GM12878 (cell line): ENCODE data around the gene TARBP2. TPM values are rescaled to one million over a fixed set of nuclear protein-coding genes. Genes with fewer than 3 reads are reported as not detected.

ENCODE experiments used
- ATAC-seq: fragments of 200-7000 bp; cut with Tn5 transposase; 3 replicates; pipeline ENCODE4 v1.9.1; 2020; ENCODE audit warnings: mild to moderate bottlenecking, moderate library complexity
- BruUV-seq: library from RNA; stranded (reverse); fragments of 400-500 nt; replicated peaks from 2 replicates; lab custom pipeline; 2021; lab: Mats Ljungman, UMichigan
- CTCF ChIA-PET: fragments of 300-600 bp; sonication (Branson Sonifier 250); formaldehyde crosslinking; extraction: SDS; loops from one replicate; lab custom pipeline; 2021; ENCODE audit warnings: inconsistent platforms; lab: Yijun Ruan, JAX
- POLR2A ChIA-PET: fragments of 350-600 bp; formaldehyde crosslinking; extraction: SDS; loops from one replicate; lab custom pipeline; 2021; ENCODE audit warnings: inconsistent platforms; lab: Charles Lee
- RAD21 ChIA-PET: fragments of 300-600 bp; sonication (Branson Sonifier 250); formaldehyde crosslinking; loops from one replicate; lab custom pipeline; 2023; ENCODE audit warnings: antibody characterized with exemption; ENCODE audit not compliant: unreplicated experiment; lab: Charles Lee
- SMC1A ChIA-PET: fragments of 300-600 bp; sonication (Branson Sonifier 250); formaldehyde crosslinking; loops from one replicate; lab custom pipeline; 2023; ENCODE audit not compliant: unreplicated experiment, uncharacterized antibody; lab: Charles Lee
- DNase-seq: peaks from one replicate; pipeline ENCODE4 v3.0.0-alpha.2; 2011; ENCODE audit warnings: low read depth, low spot score
- FAIRE-seq: peaks from 3 replicates; lab custom pipeline; 2011; peaks lifted over from hg19 to GRCh38; lab: Jason Lieb, UNC
- H2AFZ ChIP-seq: 2 replicates; pipeline ENCODE4 v1.6.0; 2011; ENCODE audit warnings: low read depth, low read length, control low read depth; ENCODE audit not compliant: control insufficient read depth
- H3K27ac ChIP-seq: 2 replicates; pipeline ENCODE4 v1.5.1; 2011; ENCODE audit warnings: control low read depth; ENCODE audit not compliant: control insufficient read depth, insufficient read depth
- H3K27me3 ChIP-seq, 2 experiments: replicated peaks in 1 of 2; 2 replicates each; pipeline versions ENCODE4 v1.6.0 to v1.6.1; 2011; ENCODE audit warnings: low read length in 1 of 2; ENCODE audit not compliant: control insufficient read depth in 2 of 2, insufficient read depth in 2 of 2
- H3K36me3 ChIP-seq, 2 experiments: 2 replicates each; pipeline ENCODE4 v1.5.1; 2011; ENCODE audit warnings: low read length in 1 of 2; ENCODE audit not compliant: control insufficient read depth in 2 of 2, insufficient read depth in 2 of 2
- H3K4me1 ChIP-seq: 2 replicates; pipeline ENCODE4 v1.6.1; 2011; ENCODE audit warnings: mild to moderate bottlenecking, low read length, moderate library complexity, mixed read lengths; ENCODE audit not compliant: control insufficient read depth, insufficient read depth
- H3K4me2 ChIP-seq: 2 replicates; pipeline ENCODE4 v1.6.0; 2011; ENCODE audit warnings: control low read depth; ENCODE audit not compliant: control insufficient read depth, insufficient read depth
- H3K4me3 ChIP-seq: fragments of 200-600 bp; sonication (generic); 2 replicates; pipeline ENCODE4 v1.5.1; 2016
- H3K79me2 ChIP-seq: 2 replicates; pipeline ENCODE4 v1.6.0; 2011; ENCODE audit warnings: low read length; ENCODE audit not compliant: control insufficient read depth, insufficient read depth
- H3K9ac ChIP-seq: 2 replicates; pipeline ENCODE4 v1.8.0; 2011; ENCODE audit warnings: low read length, control low read depth, mixed read lengths; ENCODE audit not compliant: control insufficient read depth, insufficient read depth
- H3K9me3 ChIP-seq: replicated peaks from 3 replicates; pipeline ENCODE4 v1.5.1; 2011; ENCODE audit warnings: mild to moderate bottlenecking, low read length; ENCODE audit not compliant: control insufficient read depth, insufficient read depth
- H4K20me1 ChIP-seq: 2 replicates; pipeline ENCODE4 v1.6.0; 2011; ENCODE audit not compliant: control insufficient read depth, insufficient read depth
- CHD1 ChIP-seq: IDR thresholded peaks from 2 replicates; pipeline ENCODE4 v1.6.1; 2012; ENCODE audit warnings: low read depth, low read length, improper control_type of control experiment
- CHD4 ChIP-seq: fragments of 200-600 bp; sonication (generic); IDR thresholded peaks from 2 replicates; pipeline ENCODE4 v1.6.1; 2016; ENCODE audit warnings: mild to moderate bottlenecking
- EZH2 ChIP-seq: IDR thresholded peaks from 2 replicates; pipeline ENCODE4 v1.6.1; 2012; ENCODE audit warnings: low read depth, mild to moderate bottlenecking, control low read depth, inconsistent platforms, low read length, borderline replicate concordance; ENCODE audit not compliant: control insufficient read depth
- IRF4 ChIP-seq: IDR thresholded peaks from 2 replicates; pipeline ENCODE4 v1.6.1; 2011; ENCODE audit warnings: low read depth, low read length
- MEF2A ChIP-seq: IDR thresholded peaks from 2 replicates; pipeline ENCODE4 v1.6.1; 2011; ENCODE audit warnings: low read depth, mild to moderate bottlenecking, low read length, moderate library complexity; ENCODE audit not compliant: insufficient read depth
- MTA2 ChIP-seq: fragments of 450-650 bp; IDR thresholded peaks from 2 replicates; pipeline ENCODE4 v1.6.1; 2016; ENCODE audit warnings: low read depth, mild to moderate bottlenecking, moderate library complexity
- MXI1 ChIP-seq: fragments of 150-350 bp; IDR thresholded peaks from 2 replicates; pipeline ENCODE4 v1.6.1; 2011; ENCODE audit warnings: low read depth, mild to moderate bottlenecking, inconsistent platforms, low read length, improper control_type of control experiment
- NFYA ChIP-seq: IDR thresholded peaks from 2 replicates; pipeline ENCODE4 v1.6.1; 2011; ENCODE audit warnings: low read depth, mild to moderate bottlenecking, low read length, improper control_type of control experiment, borderline replicate concordance
- NRF1 ChIP-seq: conservative IDR thresholded peaks from 2 replicates; pipeline ENCODE4 v1.6.1; 2011; ENCODE audit warnings: mild to moderate bottlenecking, low read depth, low read length, improper control_type of control experiment
- SREBF2 ChIP-seq: IDR thresholded peaks from 2 replicates; pipeline ENCODE4 v1.6.1; 2012; ENCODE audit warnings: mild to moderate bottlenecking, low read length
- SUPT20H ChIP-seq: IDR thresholded peaks from 2 replicates; pipeline ENCODE4 v1.6.1; 2011; ENCODE audit warnings: low read depth, mild to moderate bottlenecking, low read length, moderate library complexity, borderline replicate concordance; ENCODE audit not compliant: control insufficient read depth
- TBL1XR1 ChIP-seq: IDR thresholded peaks from 2 replicates; pipeline ENCODE4 v1.6.1; 2012; ENCODE audit warnings: low read depth, low read length, improper control_type of control experiment
- ZBED1 ChIP-seq: IDR thresholded peaks from 2 replicates; pipeline ENCODE4 v1.6.1; 2016; ENCODE audit warnings: borderline replicate concordance
- ZNF384 ChIP-seq: IDR thresholded peaks from 2 replicates; pipeline ENCODE4 v1.6.1; 2012; ENCODE audit warnings: low read depth, mild to moderate bottlenecking, low read length, improper control_type of control experiment, borderline replicate concordance
- ZSCAN29 ChIP-seq: fragments of 450-650 bp; IDR thresholded peaks from 2 replicates; pipeline ENCODE4 v1.6.1; 2017; ENCODE audit warnings: mild to moderate bottlenecking, moderate library complexity
- ZZZ3 ChIP-seq: IDR thresholded peaks from 2 replicates; pipeline ENCODE4 v1.6.1; 2011; ENCODE audit warnings: low read depth; ENCODE audit not compliant: control insufficient read depth, insufficient read length
- WGBS: methylation state at CpG from one replicate; pipeline ENCODE4 v1.1.6; 2016; ENCODE audit warnings: low lambda C conversion rate; ENCODE audit not compliant: insufficient replicate concordance, insufficient coverage; ENCODE audit errors: missing lambda C conversion rate; 5-methylcytosine and 5-hydroxymethylcytosine counted together
- in situ Hi-C: fragments of 300-500 bp; cut with MboI; formaldehyde crosslinking; loops from 9 replicates; pipeline ENCODE4 v1.14.3; 2018; ENCODE audit warnings: mixed read lengths
- intact Hi-C: fragments of 100-400 bp; cut with micrococcal nuclease; formaldehyde crosslinking; loops from one replicate; pipeline ENCODE4 v1.14.2; 2022; ENCODE audit not compliant: unreplicated experiment
- polyA plus RNA-seq, 11 experiments: library from polyadenylated mRNA; depleted of rRNA in 4 of 11; unstranded in 6 of 11; stranded (reverse) in 5 of 11; fragments of >200 nt; fragmentation: Nextera tagmentation in 4 of 11; fragmentation: Illumina TruSeq in 1 of 11; extraction: Ambion mirVana in 4 of 11; extraction: Trizol in 1 of 11; gene quantifications; 1 replicate in 1 of 11; 2 replicates in 10 of 11; pipeline versions ENCODE4 v1.2.1 to v1.2.3, GENCODE V29; 2011 to 2016; ENCODE audit warnings: inconsistent platforms in 2 of 11, missing spikeins in 2 of 11, low read depth in 1 of 11
- total RNA-seq, 4 experiments: library from RNA; depleted of rRNA in 3 of 4; stranded (reverse); fragments of >200 nt in 3 of 4; fragmentation: Illumina TruSeq in 1 of 4; extraction: Trizol in 1 of 4; gene quantifications; 2 replicates each; pipeline versions ENCODE4 v1.2.1 to v1.2.3, GENCODE V29; 2013 to 2021
- TF ChIP-seq, protein P1 (sequence below): fragments of 450-650 bp; IDR thresholded peaks from 2 replicates; pipeline ENCODE4 v1.6.1; 2016; ENCODE audit warnings: mild to moderate bottlenecking
- TF ChIP-seq, protein P2 (sequence below): fragments of 450-650 bp; IDR thresholded peaks from 2 replicates; pipeline ENCODE4 v1.6.1; 2018; ENCODE audit warnings: mild to moderate bottlenecking, low read depth, moderate library complexity; ENCODE audit not compliant: partially characterized antibody
- TF ChIP-seq, protein P3 (sequence below): fragments of 450-650 bp; IDR thresholded peaks from 2 replicates; pipeline ENCODE4 v1.6.1; 2017; ENCODE audit warnings: mild to moderate bottlenecking

Gene TARBP2
- total and polyA plus RNA-seq, 10 of the 15 experiments (the other 5 are each of a cell fraction or from before 2014, with no cell fraction given), result 5.5 to 60.1 (median 36.8) TPM

DNA sequence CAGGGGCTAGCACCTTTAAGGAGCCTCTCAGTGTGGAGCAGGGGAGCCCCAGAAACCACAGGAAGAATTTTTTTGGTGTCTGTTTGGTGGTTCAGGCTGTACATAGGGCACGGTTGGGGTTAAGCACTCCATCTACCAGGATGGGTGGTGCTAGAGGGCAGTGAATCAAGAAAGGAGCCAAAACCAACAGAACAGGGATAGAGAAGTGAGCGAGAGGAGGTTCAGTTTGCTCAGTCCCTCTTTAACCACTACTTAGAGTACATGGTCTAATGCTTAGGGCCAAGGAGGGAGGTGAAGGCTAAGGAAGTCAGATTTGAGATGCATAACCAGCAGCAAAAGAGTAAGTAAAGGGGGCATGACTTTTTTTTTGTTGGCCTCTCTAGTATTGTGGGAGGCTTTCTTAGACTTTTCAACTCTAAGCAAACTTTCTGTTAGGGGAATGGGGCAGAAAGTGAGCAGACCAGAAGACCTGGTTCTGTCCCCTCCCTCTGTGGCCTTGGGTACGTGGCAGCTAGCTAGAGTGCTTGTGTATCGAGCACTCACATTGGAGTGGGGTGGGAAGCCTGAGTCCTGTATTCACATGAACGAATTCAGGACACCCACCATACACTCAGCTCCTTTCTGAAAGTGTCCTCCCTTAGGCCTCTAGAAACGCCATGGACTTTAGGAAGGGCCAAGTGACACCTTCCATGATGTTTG lies 12.8 kb downstream of the TARBP2 start:
- no peaks in the 10 kb centered on the region for H3K4me1 ChIP-seq
- no peaks in the 10 kb centered on the region for H3K79me2 ChIP-seq
- intact Hi-C loops, result no loop called here
- H3K36me3 ChIP-seq, result peaks cover 11 to 21% of the 10 kb centered on the region in 2 experiments; a peak in 3 of 4 replicates
- ATAC-seq, result no peak
- BruUV-seq, result no TSS peak
- no peak overlapping the region for H3K4me2 ChIP-seq
- POLR2A ChIA-PET, result no interaction called here
- H3K9me3 ChIP-seq, result no peaks in the 10 kb centered on the region
- CTCF ChIA-PET, result interaction anchor here (1.1 to 1.3 kb wide), 4 partner anchors 30 to 489 kb away, joined by 3 to 9 read pairs (median 6); no protein-coding TSS in a partner anchor
- DNase-seq, result no peak
- SMC1A ChIA-PET, result interaction anchor here (1.4 kb wide), 1 partner anchor 37 kb away, joined by 3 read pairs; no protein-coding TSS in a partner anchor
- H3K27ac ChIP-seq, result no peak overlapping the region
- 87% methylated on average over 6 of the region's 6 CpGs for WGBS
- RAD21 ChIA-PET, result no interaction called here
- FAIRE-seq, result no peak
- H3K9ac ChIP-seq, result no peak overlapping the region
- no peaks in the 10 kb centered on the region for H3K27me3 ChIP-seq
- no peaks in the 10 kb centered on the region for H4K20me1 ChIP-seq
- in situ Hi-C loops, result no loop called here
- no peak overlapping the region for H2AFZ ChIP-seq
- no peak overlapping the region for H3K4me3 ChIP-seq
- TF ChIP-seq, protein P1, sequence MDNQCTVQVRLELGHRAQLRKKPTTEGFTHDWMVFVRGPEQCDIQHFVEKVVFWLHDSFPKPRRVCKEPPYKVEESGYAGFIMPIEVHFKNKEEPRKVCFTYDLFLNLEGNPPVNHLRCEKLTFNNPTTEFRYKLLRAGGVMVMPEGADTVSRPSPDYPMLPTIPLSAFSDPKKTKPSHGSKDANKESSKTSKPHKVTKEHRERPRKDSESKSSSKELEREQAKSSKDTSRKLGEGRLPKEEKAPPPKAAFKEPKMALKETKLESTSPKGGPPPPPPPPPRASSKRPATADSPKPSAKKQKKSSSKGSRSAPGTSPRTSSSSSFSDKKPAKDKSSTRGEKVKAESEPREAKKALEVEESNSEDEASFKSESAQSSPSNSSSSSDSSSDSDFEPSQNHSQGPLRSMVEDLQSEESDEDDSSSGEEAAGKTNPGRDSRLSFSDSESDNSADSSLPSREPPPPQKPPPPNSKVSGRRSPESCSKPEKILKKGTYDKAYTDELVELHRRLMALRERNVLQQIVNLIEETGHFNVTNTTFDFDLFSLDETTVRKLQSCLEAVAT, result no peak
- TF ChIP-seq EZH2, result no peak
- TF ChIP-seq, protein P2, sequence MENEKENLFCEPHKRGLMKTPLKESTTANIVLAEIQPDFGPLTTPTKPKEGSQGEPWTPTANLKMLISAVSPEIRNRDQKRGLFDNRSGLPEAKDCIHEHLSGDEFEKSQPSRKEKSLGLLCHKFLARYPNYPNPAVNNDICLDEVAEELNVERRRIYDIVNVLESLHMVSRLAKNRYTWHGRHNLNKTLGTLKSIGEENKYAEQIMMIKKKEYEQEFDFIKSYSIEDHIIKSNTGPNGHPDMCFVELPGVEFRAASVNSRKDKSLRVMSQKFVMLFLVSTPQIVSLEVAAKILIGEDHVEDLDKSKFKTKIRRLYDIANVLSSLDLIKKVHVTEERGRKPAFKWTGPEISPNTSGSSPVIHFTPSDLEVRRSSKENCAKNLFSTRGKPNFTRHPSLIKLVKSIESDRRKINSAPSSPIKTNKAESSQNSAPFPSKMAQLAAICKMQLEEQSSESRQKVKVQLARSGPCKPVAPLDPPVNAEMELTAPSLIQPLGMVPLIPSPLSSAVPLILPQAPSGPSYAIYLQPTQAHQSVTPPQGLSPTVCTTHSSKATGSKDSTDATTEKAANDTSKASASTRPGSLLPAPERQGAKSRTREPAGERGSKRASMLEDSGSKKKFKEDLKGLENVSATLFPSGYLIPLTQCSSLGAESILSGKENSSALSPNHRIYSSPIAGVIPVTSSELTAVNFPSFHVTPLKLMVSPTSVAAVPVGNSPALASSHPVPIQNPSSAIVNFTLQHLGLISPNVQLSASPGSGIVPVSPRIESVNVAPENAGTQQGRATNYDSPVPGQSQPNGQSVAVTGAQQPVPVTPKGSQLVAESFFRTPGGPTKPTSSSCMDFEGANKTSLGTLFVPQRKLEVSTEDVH, result no peak
- TF ChIP-seq ZNF384, result no peak
- no peak for TF ChIP-seq TBL1XR1
- TF ChIP-seq ZZZ3, result no peak
- TF ChIP-seq IRF4, result no peak
- TF ChIP-seq NRF1, result no peak
- TF ChIP-seq MEF2A, result no peak
- TF ChIP-seq SREBF2, result no peak
- no peak for TF ChIP-seq ZSCAN29
- TF ChIP-seq, protein P3, sequence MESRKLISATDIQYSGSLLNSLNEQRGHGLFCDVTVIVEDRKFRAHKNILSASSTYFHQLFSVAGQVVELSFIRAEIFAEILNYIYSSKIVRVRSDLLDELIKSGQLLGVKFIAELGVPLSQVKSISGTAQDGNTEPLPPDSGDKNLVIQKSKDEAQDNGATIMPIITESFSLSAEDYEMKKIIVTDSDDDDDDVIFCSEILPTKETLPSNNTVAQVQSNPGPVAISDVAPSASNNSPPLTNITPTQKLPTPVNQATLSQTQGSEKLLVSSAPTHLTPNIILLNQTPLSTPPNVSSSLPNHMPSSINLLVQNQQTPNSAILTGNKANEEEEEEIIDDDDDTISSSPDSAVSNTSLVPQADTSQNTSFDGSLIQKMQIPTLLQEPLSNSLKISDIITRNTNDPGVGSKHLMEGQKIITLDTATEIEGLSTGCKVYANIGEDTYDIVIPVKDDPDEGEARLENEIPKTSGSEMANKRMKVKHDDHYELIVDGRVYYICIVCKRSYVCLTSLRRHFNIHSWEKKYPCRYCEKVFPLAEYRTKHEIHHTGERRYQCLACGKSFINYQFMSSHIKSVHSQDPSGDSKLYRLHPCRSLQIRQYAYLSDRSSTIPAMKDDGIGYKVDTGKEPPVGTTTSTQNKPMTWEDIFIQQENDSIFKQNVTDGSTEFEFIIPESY, result no peak
- no peak for TF ChIP-seq MXI1
- TF ChIP-seq CHD4, result no peak
- no peak for TF ChIP-seq ZBED1
- TF ChIP-seq MTA2, result no peak
- TF ChIP-seq NFYA, result no peak
- no peak for TF ChIP-seq CHD1
- TF ChIP-seq SUPT20H, result no peak
